ENCODE measurements around the gene ENAH. TPM values are rescaled to one million over a fixed set of nuclear protein-coding genes. Genes with fewer than 3 reads are reported as not detected.
A peak's percentile ranks its signal among the peaks of the same experiment; 100 is the strongest.

ENAH gene
- total RNA-seq, 1 experiment from 2014 or later: 100 TPM

DNA sequence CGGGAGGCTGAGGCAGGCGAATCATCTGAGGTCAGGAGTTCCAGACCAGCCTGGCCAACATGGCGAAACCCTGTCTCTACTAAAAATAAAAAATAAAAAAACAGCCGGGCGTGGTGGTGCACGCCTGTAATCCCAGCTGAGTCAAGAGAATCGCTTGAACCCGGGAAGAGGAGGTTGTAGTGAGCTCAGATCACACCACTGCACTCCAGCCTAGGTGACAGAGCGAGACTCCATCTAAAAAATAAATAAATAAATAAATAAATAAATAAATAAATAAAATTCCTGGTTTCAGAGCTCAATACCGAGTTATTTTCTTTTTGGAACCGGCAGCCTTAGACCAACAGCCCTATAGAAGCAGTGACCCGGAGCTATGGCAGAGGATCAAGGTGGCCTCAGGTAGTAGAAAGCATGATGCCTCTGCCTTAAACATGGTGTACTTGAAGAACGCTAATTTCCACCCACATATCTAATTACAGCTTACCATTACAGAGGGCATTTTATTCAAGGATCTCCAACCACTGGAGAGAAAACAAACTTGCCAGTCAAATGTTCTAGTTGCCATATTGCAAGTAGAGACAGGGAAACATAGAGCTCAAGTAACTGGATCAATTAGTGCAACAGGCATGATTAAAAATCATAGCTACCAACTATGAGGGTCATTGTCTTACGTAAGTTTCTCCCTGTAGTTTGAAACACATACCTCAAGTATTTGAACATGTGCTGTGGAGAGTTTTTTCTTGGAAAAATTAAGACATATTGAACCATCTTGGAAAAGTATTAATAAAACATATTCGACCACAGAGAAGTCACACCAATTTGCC lies 2.0 kb upstream of the ENAH start:
- intact Hi-C loops (cut with micrococcal nuclease): loop anchor here (5.0 to 10.0 kb wide), 3 partner anchors 100 to 178 kb away; no protein-coding TSS in a partner anchor
- Histone ChIP-seq H3K27ac (ENCODE audit: low read depth, low read length) (peak overlapping the region; percentile 66; the same call in 1 of the 2 replicates), H3K4me1 (ENCODE audit: control insufficient read depth in 1 of 2, insufficient read depth in 2 of 2, low read length in 2 of 2) (peaks cover 42 to 58% of the 10 kb centered on the region in 2 experiments), H3K27me3 (ENCODE audit: insufficient read depth, low read length) (no peaks in the 10 kb centered on the region), H3K79me2 (ENCODE audit: insufficient read depth, low read length) (peaks cover 26% of the 10 kb centered on the region), H3K9me3 (ENCODE audit: control insufficient read depth in 1 of 2, insufficient read depth in 1 of 2, low read depth in 1 of 2, low read length in 2 of 2) (no peaks in the 10 kb centered on the region), H3K9me2 (ENCODE audit: insufficient read depth) (no peaks in the 10 kb centered on the region), H4K20me1 (ENCODE audit: insufficient read depth) (no peaks in the 10 kb centered on the region), H3K9ac (ENCODE audit: low read length) (no peak overlapping the region), H2AFZ (ENCODE audit: low read depth, low read length, poor library complexity, severe bottlenecking) (no peak overlapping the region), H3K4me2 (ENCODE audit: low read length) (peak overlapping the region; percentile 79), H3K36me3 (ENCODE audit: control insufficient read depth in 1 of 2, insufficient read depth in 2 of 2, low read length in 2 of 2) (no peaks in the 10 kb centered on the region), H3K4me3 (replicated peaks in 1 of 2; ENCODE audit: low read depth in 1 of 2, low read length in 2 of 2) (peak overlapping the region in 1 of 2 experiments; percentile 1; a peak in 2 of 4 replicates)
- RAD21 ChIA-PET (ENCODE audit: low non-redundant PET in 1 of 2, low total read pairs in 2 of 2, uncharacterized antibody in 2 of 2, unreplicated experiment in 2 of 2): interaction anchor here (0.8 kb wide), 2 partner anchors 172 to 173 kb away, joined by 3 read pairs; no protein-coding TSS in a partner anchor
- ATAC-seq (no peak), DNase-seq (ENCODE audit: low read depth, low spot score) (no peak)
- no TSS peak for BruUV-seq (replicated peaks)
- POLR2A ChIA-PET: interaction anchor here (0.9 to 2.0 kb wide), 6 partner anchors 10 to 407 kb away, joined by 3 to 9 read pairs (median 6); partner anchors contain the start of genes H3-3A and SRP9
- TF ChIP-seq TCF7L2 (IDR thresholded peaks at IDR 0.05; ENCODE audit: borderline replicate concordance, extremely low read depth, insufficient read depth, insufficient read length) (no peak), ATF3 (IDR thresholded peaks at IDR 0.05) (no peak), ELF1 (IDR thresholded peaks at IDR 0.05; ENCODE audit: borderline replicate concordance, low read depth) (no peak), POLR2AphosphoS5 (IDR thresholded peaks at IDR 0.05; ENCODE audit: low read depth, low read length) (no peak), FOSL1 (IDR thresholded peaks at IDR 0.05; ENCODE audit: low read depth) (no peak), EZH2phosphoT487 (IDR thresholded peaks at IDR 0.05; ENCODE audit: borderline replicate concordance) (no peak), YY1 (IDR thresholded peaks at IDR 0.05; ENCODE audit: extremely low read depth, insufficient replicate concordance, low read depth, low read length) (no peak), RAD21 (IDR thresholded peaks at IDR 0.05; ENCODE audit: low read depth) (no peak), ZFX (IDR thresholded peaks at IDR 0.05) (no peak)
- TF ChIP-seq, protein P1, sequence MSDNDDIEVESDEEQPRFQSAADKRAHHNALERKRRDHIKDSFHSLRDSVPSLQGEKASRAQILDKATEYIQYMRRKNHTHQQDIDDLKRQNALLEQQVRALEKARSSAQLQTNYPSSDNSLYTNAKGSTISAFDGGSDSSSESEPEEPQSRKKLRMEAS (IDR thresholded peaks at IDR 0.05): no peak
- CTCF ChIA-PET: interaction anchor here (0.8 to 1.5 kb wide), 7 partner anchors 10 to 180 kb away, joined by 3 to 8 read pairs (median 3); no protein-coding TSS in a partner anchor
